Measurements from ENCODE around the gene RPS27L. TPM values are rescaled to one million over a fixed set of nuclear protein-coding genes. Genes with fewer than 3 reads are reported as not detected.

RPS27L gene
- total and polyA plus RNA-seq, 7 donors = 33.1 to 186 (median 108) TPM

GRCh38 chr15:63200464-63201249, 43.4 kb upstream of the RPS27L start:
- no peak overlapping the region for H3K27ac ChIP-seq
- ATAC-seq = no peak
- H3K27me3 ChIP-seq (ENCODE audit: insufficient read depth in 3 of 3, low read length in 2 of 3) = no peaks in the 10 kb centered on the region
- peaks cover 0 to 4% of the 10 kb centered on the region in 2 donors for H3K36me3 ChIP-seq (ENCODE audit: insufficient read depth in 1 of 2, low read depth in 1 of 2)
- intact Hi-C loops (cut with DNase I) = no loop called here
- H3K4me1 ChIP-seq = peaks cover 3% of the 10 kb centered on the region
- no peak for DNase-seq
- no peaks in the 10 kb centered on the region for H3K9me3 ChIP-seq
- WGBS, 3 donors = 89 to 95% (median 91%) methylated on average over 5 of the region's 5 CpGs
- H3K4me3 ChIP-seq = no peak overlapping the region
- TF ChIP-seq CTCF (IDR thresholded peaks at IDR 0.05) = no peak

- H3K9me3 ChIP-seq = no peaks in the 10 kb centered on the region
- H3K27me3 ChIP-seq (ENCODE audit: insufficient read depth in 3 of 3, low read length in 2 of 3) = no peaks in the 10 kb centered on the region
- H3K4me1 ChIP-seq = peaks cover 9% of the 10 kb centered on the region
- no peak overlapping the region for H3K27ac ChIP-seq
- intact Hi-C loops (cut with DNase I) = no loop called here
- 74 to 82% (median 79%) methylated on average over 8 of the region's 8 CpGs for whole genome bisulfite sequencing, 3 donors
- H3K36me3 ChIP-seq (ENCODE audit: insufficient read depth in 1 of 2, low read depth in 1 of 2) = peaks cover 0 to 4% of the 10 kb centered on the region in 2 donors
- ATAC-seq (no peak), DNase-seq (no peak)
- no peak overlapping the region for H3K4me3 ChIP-seq
- no peak for TF ChIP-seq CTCF (IDR thresholded peaks at IDR 0.05)
These were observed 41.3 kb upstream of the RPS27L start for GRCh38 chr15:63198371-63199250.

GRCh38 chr15:63197626-63198025, 40.3 kb upstream of the RPS27L start:
- DNase-seq (no peak), ATAC-seq (no peak)
- H3K27me3 ChIP-seq (ENCODE audit: insufficient read depth in 3 of 3, low read length in 2 of 3) = no peaks in the 10 kb centered on the region
- peaks cover 0 to 4% of the 10 kb centered on the region in 2 donors for H3K36me3 ChIP-seq (ENCODE audit: insufficient read depth in 1 of 2, low read depth in 1 of 2)
- H3K27ac ChIP-seq = no peak overlapping the region
- no peak for TF ChIP-seq CTCF (IDR thresholded peaks at IDR 0.05)
- 97 to 100% (median 100%) methylated on average over 1 of the region's 1 CpG for WGBS, 3 donors
- no peak overlapping the region for H3K4me3 ChIP-seq
- no peaks in the 10 kb centered on the region for H3K9me3 ChIP-seq
- peaks cover 9% of the 10 kb centered on the region for H3K4me1 ChIP-seq
- intact Hi-C loops (cut with DNase I) = no loop called here

- Histone ChIP-seq H3K36me3 (ENCODE audit: insufficient read depth in 1 of 2, low read depth in 1 of 2) (peaks cover 0 to 4% of the 10 kb centered on the region in 2 donors), H3K4me3 (no peak overlapping the region), H3K27ac (no peak overlapping the region), H3K27me3 (ENCODE audit: insufficient read depth in 3 of 3, low read length in 2 of 3) (no peaks in the 10 kb centered on the region), H3K4me1 (peaks cover 9% of the 10 kb centered on the region), H3K9me3 (no peaks in the 10 kb centered on the region)
- no peak for DNase-seq
- intact Hi-C loops (cut with DNase I) = no loop called here
- no peak for TF ChIP-seq CTCF (IDR thresholded peaks at IDR 0.05)
- WGBS, 3 donors = 74 to 83% (median 83%) methylated on average over 1 of the region's 1 CpG
- no peak for ATAC-seq
These were observed 39.6 kb upstream of the RPS27L start for GRCh38 chr15:63196842-63197241.
